Skin of body (tissue), 2 donors: Measurements from ENCODE around the gene DNAJC4. TPM values are rescaled to one million over a fixed set of nuclear protein-coding genes. Genes with fewer than 3 reads are reported as not detected.

Experiments used
- DNase-seq: peaks from one replicate; lab custom pipeline; 2025; lab: John Stamatoyannopoulos, UW
- total RNA-seq: library from RNA; depleted of rRNA; stranded (reverse); fragments of >200 nt; gene quantifications from one replicate; pipeline ENCODE4 v1.2.3, GENCODE V29; 2014

DNAJC4 gene
- total RNA-seq, 1 donor from 2014 or later: 15.2 TPM

- DNase-seq: no peak
Observed at GRCh38 chr11:64208086-64208795, 22.1 kb upstream of the DNAJC4 start.

- DNase-seq: no peak
Observed at GRCh38 chr11:64208796-64209562, 21.4 kb upstream of the DNAJC4 start.

GRCh38 chr11:64209563-64209843, 20.8 kb upstream of the DNAJC4 start:
- no peak for DNase-seq

GRCh38 chr11:64210301-64211020, 19.9 kb upstream of the DNAJC4 start:
- no peak for DNase-seq

- DNase-seq: no peak
Observed at GRCh38 chr11:64211181-64211872, 19.0 kb upstream of the DNAJC4 start.

- DNase-seq: no peak
Observed at GRCh38 chr11:64216879-64217278, 13.5 kb upstream of the DNAJC4 start.

GRCh38 chr11:64218628-64219353, 11.6 kb upstream of the DNAJC4 start:
- DNase-seq: no peak

- DNase-seq: no peak
Observed at GRCh38 chr11:64219354-64219684, 11.0 kb upstream of the DNAJC4 start.

- no peak for DNase-seq
Observed at GRCh38 chr11:64219755-64220154, 10.6 kb upstream of the DNAJC4 start.

GRCh38 chr11:64220271-64220670, 10.1 kb upstream of the DNAJC4 start:
- DNase-seq: no peak

GRCh38 chr11:64220798-64221197, 9.6 kb upstream of the DNAJC4 start:
- DNase-seq: no peak

- no peak for DNase-seq
Observed at GRCh38 chr11:64222651-64223000, 7.7 kb upstream of the DNAJC4 start.

GRCh38 chr11:64223001-64223651, 7.2 kb upstream of the DNAJC4 start:
- DNase-seq: no peak

GRCh38 chr11:64224151-64224890, 6.0 kb upstream of the DNAJC4 start:
- DNase-seq: no peak

GRCh38 chr11:64224891-64225607, 5.3 kb upstream of the DNAJC4 start:
- no peak for DNase-seq

GRCh38 chr11:64225608-64226506, 4.5 kb upstream of the DNAJC4 start, which contains the start of the genes NUDT22 and TRPT1:
Gene NUDT22, plus strand, starts transcription at chr11:64226274. Its CDS starts 379 bp downstream, at chr11:64226653.
Gene TRPT1, minus strand, starts transcription at chr11:64226186. Its CDS starts 326 bp downstream, at chr11:64225860.
- peak; percentile 69 for DNase-seq

GRCh38 chr11:64226507-64227051, 3.8 kb upstream of the DNAJC4 start:
- no peak for DNase-seq

GRCh38 chr11:64227405-64227956, 2.9 kb upstream of the DNAJC4 start:
- no peak for DNase-seq
